Measurements from ENCODE around the gene CCDC134.
A peak's percentile ranks its signal among the peaks of the same experiment; 100 is the strongest.
"Not testable (repeated sequence)": the region's sequence is repeated elsewhere in the genome, so short reads cannot be mapped to it uniquely, and the experiment has no call there.

Gene CCDC134

GRCh38 chr22:41845380-41846267 is 45.1 kb downstream of the CCDC134 start:
- DNase-seq = no peak

DNA sequence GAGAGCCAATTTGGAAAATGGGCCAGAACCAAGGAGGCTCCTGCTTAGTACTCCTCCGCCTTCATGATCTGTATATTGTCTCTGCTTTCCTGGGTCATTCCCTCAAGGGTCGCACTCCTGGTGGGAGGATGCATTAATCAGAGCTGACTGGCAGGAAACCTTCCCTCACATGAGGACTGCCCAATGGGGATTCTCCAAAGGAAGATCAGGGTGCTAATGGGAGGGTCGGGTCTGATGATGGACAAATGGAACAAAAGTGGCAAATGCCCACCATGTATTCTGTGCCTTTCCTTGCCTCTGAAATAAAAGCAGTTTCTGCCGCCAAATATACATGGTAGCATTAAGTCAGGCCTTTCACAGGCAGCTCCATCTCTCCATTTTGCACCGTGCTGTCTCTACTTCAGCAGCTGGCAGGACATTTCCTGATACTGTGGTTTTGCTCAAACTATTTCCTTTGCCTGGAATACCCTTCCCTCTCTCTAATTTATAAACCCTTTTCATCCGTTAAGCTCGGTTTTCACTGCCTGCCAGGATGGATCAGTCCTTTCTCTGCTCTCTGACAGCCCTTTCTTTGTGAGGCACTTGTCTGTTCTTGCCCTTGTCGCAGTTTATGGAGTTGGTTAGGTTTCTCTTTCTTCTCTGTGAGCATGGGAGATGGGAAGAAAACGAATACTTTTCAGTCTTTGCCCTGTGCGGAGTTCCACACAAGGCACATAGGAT is 45.9 kb downstream of the CCDC134 start:
- no peak for DNase-seq

GRCh38 chr22:41847300-41847699 is 46.8 kb downstream of the CCDC134 start:
- no peak for DNase-seq

DNA sequence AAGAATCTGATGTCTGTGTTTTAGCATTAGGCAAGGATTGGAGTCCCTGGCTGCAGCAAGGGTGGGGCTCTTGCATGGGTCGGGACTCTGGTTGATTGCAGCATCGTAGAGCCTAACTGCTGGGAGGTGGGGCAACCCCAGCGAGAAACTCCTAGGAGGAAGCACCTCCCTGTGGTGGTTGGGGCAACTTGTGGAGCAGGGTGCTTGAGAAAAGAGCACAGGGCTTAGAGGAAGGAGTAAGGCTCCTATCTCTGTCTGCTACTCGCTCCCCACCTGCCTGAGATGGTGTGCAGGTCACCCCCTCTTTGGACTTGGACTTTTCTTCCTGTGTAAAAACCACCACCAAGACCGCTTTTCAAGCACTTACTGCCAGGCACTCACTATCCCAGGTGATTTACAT is 48.0 kb downstream of the CCDC134 start:
- DNase-seq = peak in 1 of 2 donors; percentile 64

DNA sequence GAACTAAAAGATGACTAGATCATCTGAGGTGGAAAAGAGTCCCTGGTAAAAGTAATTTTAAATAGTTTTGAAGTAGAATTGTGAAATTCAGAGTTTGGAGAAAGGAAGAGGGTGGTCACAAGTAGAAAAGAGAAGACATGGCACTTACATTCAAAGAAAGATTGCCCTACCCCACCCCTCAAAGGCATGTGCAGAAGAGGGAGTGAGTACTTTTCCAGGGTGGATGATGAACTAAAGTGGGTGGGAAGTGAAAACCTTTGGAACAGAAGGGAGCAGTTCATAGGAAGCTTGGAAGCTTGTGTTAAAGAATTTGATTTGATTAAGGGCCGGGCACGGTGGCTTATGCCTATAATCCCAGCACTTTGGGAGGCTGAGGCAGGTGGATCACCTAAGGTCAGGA is 56.0 kb downstream of the CCDC134 start:
- DNase-seq = no peak

DNA sequence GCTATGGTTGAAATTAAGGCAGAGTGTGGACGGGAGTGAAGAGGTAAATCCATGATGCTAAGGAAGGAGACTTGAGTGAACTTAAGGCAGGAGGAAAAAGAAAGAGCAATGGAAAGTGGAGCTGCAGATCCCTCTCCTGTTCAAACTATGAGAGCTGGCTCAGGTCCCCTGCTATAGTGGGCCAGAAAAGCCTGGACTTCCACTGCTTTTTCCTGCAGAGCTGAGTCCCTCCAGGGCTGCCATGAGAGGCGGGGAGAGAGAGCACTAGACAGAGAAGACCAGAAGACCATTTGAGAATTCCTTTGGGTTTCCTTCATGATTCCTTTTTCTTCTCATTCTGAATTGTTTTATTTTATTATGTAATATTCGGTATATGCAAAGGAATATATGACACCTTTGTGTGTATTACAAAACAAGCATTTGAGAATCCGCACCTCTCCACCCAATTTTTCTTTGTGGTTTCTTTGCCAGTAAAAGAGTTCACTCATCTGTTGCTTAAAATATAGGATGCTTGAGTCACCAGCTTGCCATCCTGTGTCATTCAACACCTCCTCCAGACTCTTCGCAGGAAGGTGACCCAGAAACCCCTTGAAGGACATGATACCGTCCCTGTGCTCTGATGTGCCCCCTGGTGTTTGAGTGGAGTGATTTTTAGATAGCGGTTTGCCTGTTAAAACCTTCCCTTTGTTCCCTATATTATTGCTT is 56.8 kb downstream of the CCDC134 start:
- peak; percentile 73 to 81 for DNase-seq

- DNase-seq = no peak
Observed at GRCh38 chr22:41857860-41858199, 57.4 kb downstream of the CCDC134 start.

DNA sequence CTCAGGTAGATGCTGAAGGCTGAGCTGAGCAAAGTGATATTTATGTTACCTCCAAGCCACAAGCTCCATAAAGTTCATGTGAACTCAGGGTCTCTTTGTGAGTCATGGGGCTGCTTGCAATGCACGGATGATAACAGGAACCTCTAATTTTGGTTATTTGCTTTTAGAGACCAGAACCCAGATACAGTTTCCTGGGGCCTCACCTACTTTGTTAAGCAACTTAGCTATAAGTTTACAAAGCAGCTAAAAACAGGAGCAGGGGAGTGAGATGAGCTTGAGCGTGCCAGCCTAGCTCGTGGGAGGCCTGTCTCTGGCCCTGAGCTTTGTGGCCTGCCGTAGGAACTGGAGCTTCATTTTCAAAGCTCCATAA is 61.7 kb downstream of the CCDC134 start:
- peak; percentile 29 to 39 for DNase-seq

GRCh38 chr22:41862530-41863266 is 62.2 kb downstream of the CCDC134 start:
- peak; percentile 9 to 20 for DNase-seq

- DNase-seq = no peak
Observed at GRCh38 chr22:41863472-41863871, 63.0 kb downstream of the CCDC134 start.

- no peak for DNase-seq
Observed at GRCh38 chr22:41868556-41868955, 68.1 kb downstream of the CCDC134 start.

GRCh38 chr22:41870081-41870480 is 69.6 kb downstream of the CCDC134 start:
- not testable (repeated sequence) for DNase-seq

DNA sequence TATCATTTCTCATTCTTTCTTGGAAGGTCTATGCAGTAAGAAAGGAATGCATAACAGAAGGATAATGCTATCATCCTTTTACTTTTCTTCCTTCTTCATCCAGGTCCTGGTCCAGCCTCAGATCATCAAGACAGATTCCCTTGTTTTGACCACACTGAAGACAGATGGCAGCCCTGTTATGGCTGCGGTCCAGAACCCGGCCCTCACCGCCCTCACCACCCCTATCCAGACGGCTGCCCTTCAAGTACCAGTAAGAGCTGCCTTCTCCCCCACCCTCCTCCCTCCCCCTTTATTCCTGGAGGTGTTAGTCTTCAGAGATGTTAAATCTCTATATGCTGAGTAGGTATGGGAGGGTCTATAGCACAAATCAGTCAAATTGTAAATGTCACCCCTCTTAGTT is 70.3 kb downstream of the CCDC134 start:
- no peak for DNase-seq

- DNase-seq = peak in 1 of 2 donors; percentile 40
Observed at GRCh38 chr22:41873391-41873790, 72.9 kb downstream of the CCDC134 start.

DNA sequence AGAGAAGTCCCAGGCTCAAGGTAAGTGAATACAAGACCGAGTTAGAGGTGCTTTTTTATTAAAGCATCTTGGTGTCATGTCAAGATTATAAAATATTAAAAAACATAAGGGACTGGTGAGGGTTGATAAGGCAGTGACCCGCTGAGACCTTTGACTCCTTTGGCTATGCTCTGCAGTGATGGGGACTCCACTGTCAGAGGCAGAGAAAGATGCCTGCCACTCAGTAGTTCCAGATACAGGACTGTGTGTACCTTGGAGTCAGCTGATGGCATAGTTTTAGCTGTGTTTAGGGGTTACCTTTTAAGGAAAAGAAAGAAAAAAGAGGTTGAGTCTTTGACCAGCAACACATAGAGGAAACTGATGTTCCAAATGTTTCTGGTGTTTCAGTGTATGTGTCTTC is 73.6 kb downstream of the CCDC134 start:
- no peak for DNase-seq

- no peak for DNase-seq
Observed at GRCh38 chr22:41875531-41876270, 75.2 kb downstream of the CCDC134 start.
